ENCODE results near the gene UBE2N. TPM values are rescaled to one million over a fixed set of nuclear protein-coding genes. Genes with fewer than 3 reads are reported as not detected.

Gene UBE2N
- total and polyA plus RNA-seq, 2 of the 8 experiments (the other 6 are each of a cell fraction or from before 2014, with no cell fraction given): 108 to 225 TPM

GRCh38 chr12:93365616-93366405 lies 75.9 kb downstream of the UBE2N start (continued):
- TF ChIP-seq CHD7 (IDR thresholded peaks at IDR 0.05; ENCODE audit: insufficient replicate concordance, low read length): no peak
- no peak for TF ChIP-seq SAP30 (IDR thresholded peaks at IDR 0.05; ENCODE audit: insufficient read depth, insufficient replicate concordance, low read length)
- no peak for TF ChIP-seq CHD1 (IDR thresholded peaks at IDR 0.05; ENCODE audit: low read depth, low read length)
- TF ChIP-seq TAF7 (optimal IDR thresholded peaks at IDR 0.05; ENCODE audit: borderline replicate concordance, low read depth, low read length): no peak
- TF ChIP-seq MAFK (IDR thresholded peaks at IDR 0.05; ENCODE audit: low read depth, low read length): no peak
- TF ChIP-seq NANOG (IDR thresholded peaks at IDR 0.05; ENCODE audit: insufficient read depth, low read depth, low read length, poor library complexity, severe bottlenecking): no peak
- TF ChIP-seq CHD2 (IDR thresholded peaks at IDR 0.05; ENCODE audit: low read length): no peak
- TF ChIP-seq SUZ12 (IDR thresholded peaks at IDR 0.05; ENCODE audit: low read length): no peak
- TF ChIP-seq KDM4A (IDR thresholded peaks at IDR 0.05; ENCODE audit: low read depth, low read length, severe bottlenecking): no peak
